HCT116 (cell line): Measurements from ENCODE around the gene OR14A2. TPM values are rescaled to one million over a fixed set of nuclear protein-coding genes. Genes with fewer than 3 reads are reported as not detected.

ENCODE experiments used
- ATAC-seq: fragments of 200-7000 bp; cut with Tn5 transposase; 2 replicates; pipeline ENCODE4 v1.9.1; 2020; ENCODE audit warnings: mild to moderate bottlenecking, moderate library complexity
- BruUV-seq: library from RNA; stranded (reverse); fragments of 400-500 nt; replicated peaks from 2 replicates; lab custom pipeline; 2021; lab: Mats Ljungman, UMichigan
- CTCF ChIA-PET: fragments of 300-600 bp; sonication (Branson Sonifier 250); formaldehyde crosslinking; loops from one replicate; lab custom pipeline; 2021; ENCODE audit warnings: antibody characterized with exemption; lab: Charles Lee
- POLR2A ChIA-PET: fragments of 300-600, 350-600 bp; sonication (Branson Sonifier 250); formaldehyde crosslinking; loops from one replicate; lab custom pipeline; 2021; ENCODE audit warnings: antibody characterized with exemption; lab: Charles Lee
- RAD21 ChIA-PET, 2 experiments: fragments of 300-600 bp; sonication (Branson Sonifier 250); formaldehyde crosslinking; loops; one replicate each; lab custom pipeline; 2023; ENCODE audit warnings: low total read pairs in 2 of 2; ENCODE audit not compliant: uncharacterized antibody in 2 of 2, unreplicated experiment in 2 of 2, low non-redundant PET in 1 of 2; lab: Charles Lee
- DNase-seq: peaks from one replicate; pipeline ENCODE4 v3.0.0-alpha.2; 2010; ENCODE audit warnings: low read depth, low spot score
- H2AFZ ChIP-seq: fragments of 200-600 bp; shearing (Covaris generic), sonication (generic); 2 replicates; pipeline ENCODE4 v1.6.1; 2017; ENCODE audit warnings: low read depth, mixed run types, mixed read lengths, antibody characterized with exemption, low read length; ENCODE audit not compliant: poor library complexity, severe bottlenecking
- H3K27ac ChIP-seq: 2 replicates; pipeline ENCODE4 v1.5.1; 2012; ENCODE audit warnings: low read depth, low read length
- H3K27me3 ChIP-seq: fragments of 200-600 bp; sonication (generic); 2 replicates; pipeline ENCODE4 v1.6.1; 2016; ENCODE audit warnings: mixed run types, low read length, mixed read lengths; ENCODE audit not compliant: insufficient read depth
- H3K36me3 ChIP-seq, 2 experiments: fragments of 200-500 bp in 1 of 2; fragments of 200-600 bp in 1 of 2; sonication (Bioruptor generic) in 1 of 2; sonication (generic) in 1 of 2; 2 replicates each; pipeline versions ENCODE4 v1.5.1 to v1.6.1; 2014 to 2016; ENCODE audit warnings: low read length in 2 of 2, inconsistent platforms in 1 of 2, mixed read lengths in 1 of 2, mixed run types in 1 of 2; ENCODE audit not compliant: insufficient read depth in 2 of 2, control insufficient read depth in 1 of 2
- H3K4me1 ChIP-seq, 2 experiments: fragments of 200-600 bp in 1 of 2; sonication (generic) in 1 of 2; 2 replicates each; pipeline versions ENCODE4 v1.5.1 to v1.6.1; 2012 to 2017; ENCODE audit warnings: low read length in 2 of 2, inconsistent platforms in 1 of 2, mild to moderate bottlenecking in 1 of 2, mixed read lengths in 1 of 2, mixed run types in 1 of 2, moderate library complexity in 1 of 2; ENCODE audit not compliant: insufficient read depth in 2 of 2, control insufficient read depth in 1 of 2
- H3K4me2 ChIP-seq: fragments of 200-600 bp; sonication (generic); 2 replicates; pipeline ENCODE4 v1.6.1; 2017; ENCODE audit warnings: mixed run types, low read length, mixed read lengths
- H3K4me3 ChIP-seq, 2 experiments: fragments of 200-600 bp in 1 of 2; sonication (generic) in 1 of 2; replicated peaks in 1 of 2; 2 replicates each; pipeline ENCODE4 v1.5.1; 2011 to 2016; ENCODE audit warnings: low read length in 2 of 2, control low read depth in 1 of 2, low read depth in 1 of 2, mild to moderate bottlenecking in 1 of 2, mixed read lengths in 1 of 2, mixed run types in 1 of 2
- H3K79me2 ChIP-seq: fragments of 200-600 bp; sonication (generic); 2 replicates; pipeline ENCODE4 v1.6.1; 2017; ENCODE audit warnings: mild to moderate bottlenecking, mixed run types, low read length, moderate library complexity, mixed read lengths; ENCODE audit not compliant: insufficient read depth
- H3K9ac ChIP-seq: fragments of 200-600 bp; sonication (generic); 2 replicates; pipeline ENCODE4 v1.6.1; 2016; ENCODE audit warnings: low read length, mixed read lengths
- H3K9me2 ChIP-seq: fragments of 200-600 bp; sonication (generic), shearing (Covaris generic); 2 replicates; pipeline ENCODE4 v1.6.1; 2017; ENCODE audit warnings: mixed run types, mild to moderate bottlenecking, moderate library complexity; ENCODE audit not compliant: insufficient read depth
- H3K9me3 ChIP-seq, 2 experiments: fragments of 200-500 bp in 1 of 2; fragments of 200-600 bp in 1 of 2; sonication (Bioruptor generic) in 1 of 2; sonication (generic) in 1 of 2; 2 replicates each; pipeline ENCODE4 v1.6.1; 2014 to 2017; ENCODE audit warnings: low read length in 2 of 2, mixed read lengths in 2 of 2, inconsistent platforms in 1 of 2, low read depth in 1 of 2, mild to moderate bottlenecking in 1 of 2, mixed run types in 1 of 2, moderate library complexity in 1 of 2; ENCODE audit not compliant: control insufficient read depth in 1 of 2, insufficient read depth in 1 of 2
- H4K20me1 ChIP-seq: fragments of 200-600 bp; sonication (generic), shearing (Covaris generic); 2 replicates; pipeline ENCODE4 v1.6.1; 2017; ENCODE audit warnings: mixed run types, mild to moderate bottlenecking, moderate library complexity; ENCODE audit not compliant: insufficient read depth
- CBX3 ChIP-seq: IDR thresholded peaks from 2 replicates; pipeline ENCODE4 v1.6.1; 2012; ENCODE audit warnings: low read depth
- ELF1 ChIP-seq: IDR thresholded peaks from 2 replicates; pipeline ENCODE4 v1.6.1; 2012; ENCODE audit warnings: low read depth, borderline replicate concordance
- EZH2 ChIP-seq: fragments of 200-600 bp; sonication (generic); IDR thresholded peaks from 2 replicates; pipeline ENCODE4 v1.6.1; 2017; ENCODE audit warnings: antibody characterized with exemption, mixed run types
- FOSL1 ChIP-seq: IDR thresholded peaks from 2 replicates; pipeline ENCODE4 v1.6.1; 2012; ENCODE audit warnings: low read depth
- JUND ChIP-seq: IDR thresholded peaks from 2 replicates; pipeline ENCODE4 v1.6.1; 2012
- POLR2A ChIP-seq: IDR thresholded peaks from 2 replicates; pipeline ENCODE4 v1.7.0; 2011; ENCODE audit warnings: borderline replicate concordance; ENCODE audit not compliant: insufficient read depth, insufficient read length; ENCODE audit errors: extremely low read depth
- RAD21 ChIP-seq: IDR thresholded peaks from 2 replicates; pipeline ENCODE4 v1.6.1; 2012; ENCODE audit warnings: low read depth, mild to moderate bottlenecking
- SIN3A ChIP-seq: IDR thresholded peaks from 2 replicates; pipeline ENCODE4 v1.6.1; 2012; ENCODE audit warnings: low read depth
- SRF ChIP-seq: IDR thresholded peaks from 2 replicates; pipeline ENCODE4 v1.6.1; 2012; ENCODE audit warnings: low read depth
- TCF7L2 ChIP-seq: IDR thresholded peaks from 2 replicates; pipeline ENCODE4 v1.7.0; 2011; ENCODE audit warnings: borderline replicate concordance, inconsistent platforms; ENCODE audit not compliant: insufficient read depth, insufficient read length; ENCODE audit errors: extremely low read depth
- YY1 ChIP-seq: IDR thresholded peaks from 2 replicates; pipeline ENCODE4 v1.6.1; 2011; ENCODE audit warnings: low read length, low read depth, moderate library complexity, mild to moderate bottlenecking; ENCODE audit not compliant: insufficient replicate concordance; ENCODE audit errors: extremely low read depth
- ZNF274 ChIP-seq: fragments of 200-500 bp; sonication (Bioruptor generic); IDR thresholded peaks from 2 replicates; pipeline ENCODE4 v1.6.1; 2014; ENCODE audit warnings: mild to moderate bottlenecking, low read depth, low read length, inconsistent platforms
- intact Hi-C: fragments of 100-400 bp; cut with micrococcal nuclease; formaldehyde crosslinking; loops from 2 replicates; pipeline ENCODE4 v1.10.0; 2022
- total RNA-seq: library from RNA; stranded (reverse); gene quantifications from one replicate; pipeline ENCODE4 v1.2.1, GENCODE V29; 2021; ENCODE audit not compliant: unreplicated experiment
- TF ChIP-seq, protein P1 (sequence below): IDR thresholded peaks from 2 replicates; pipeline ENCODE4 v1.6.1; 2012
- TF ChIP-seq, protein P2 (sequence below), 3 experiments: fragments of 200-600 bp in 1 of 3; sonication (generic) in 1 of 3; IDR thresholded peaks in 2 of 3; conservative IDR thresholded peaks in 1 of 3; 2 replicates each; pipeline ENCODE4 v1.5.1; 2012 to 2017; ENCODE audit warnings: low read depth in 2 of 3, low read length in 2 of 3, antibody characterized with exemption in 1 of 3, borderline replicate concordance in 1 of 3, control low read depth in 1 of 3, mild to moderate bottlenecking in 1 of 3, mixed read lengths in 1 of 3, mixed run types in 1 of 3, moderate library complexity in 1 of 3; ENCODE audit not compliant: insufficient read depth in 1 of 3

Gene OR14A2
- total RNA-seq, 1 experiment from 2014 or later, result not detected

GRCh38 chr1:247721222-247721621 is 26.7 kb downstream of the OR14A2 start:
- Histone ChIP-seq H4K20me1 (no peaks in the 10 kb centered on the region), H2AFZ (no peak overlapping the region), H3K27me3 (no peaks in the 10 kb centered on the region), H3K4me2 (no peak overlapping the region), H3K9ac (no peak overlapping the region), H3K9me2 (no peaks in the 10 kb centered on the region), H3K27ac (no peak overlapping the region), H3K9me3 (peaks cover 8 to 13% of the 10 kb centered on the region in 2 experiments; a peak in 2 of 4 replicates), H3K4me3 (no peak overlapping the region), H3K36me3 (no peaks in the 10 kb centered on the region), H3K79me2 (no peaks in the 10 kb centered on the region), H3K4me1 (no peaks in the 10 kb centered on the region)
- BruUV-seq, result no TSS peak
- ATAC-seq (no peak), DNase-seq (no peak)
- intact Hi-C loops, result no loop called here
- ChIA-PET CTCF (no interaction called here), POLR2A (no interaction called here), RAD21 (no interaction called here)
- TF ChIP-seq SRF, result no peak
- TF ChIP-seq CBX3, result no peak
- TF ChIP-seq JUND, result no peak
- no peak for TF ChIP-seq TCF7L2

DNA sequence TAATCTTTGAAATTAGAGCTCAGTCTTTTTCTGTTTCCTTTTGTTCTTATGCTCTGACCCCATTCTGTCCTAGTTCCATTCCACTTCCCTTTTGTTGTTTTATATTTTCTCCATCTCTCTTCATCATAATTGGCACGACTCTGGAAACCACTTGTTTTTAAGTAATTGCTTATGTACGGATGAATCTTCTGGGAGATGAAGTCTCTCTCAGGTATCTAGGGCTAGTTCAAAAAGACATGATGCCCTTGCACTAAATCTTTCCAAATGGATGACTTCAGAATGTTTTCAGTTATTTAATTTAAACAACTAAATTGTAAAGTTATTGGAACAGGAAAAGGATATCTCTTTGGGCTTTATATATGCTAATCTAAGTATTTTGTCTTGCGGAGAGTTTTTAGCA is 31.4 kb downstream of the OR14A2 start, which contains the start of gene OR6F1:
Gene OR6F1, minus strand, starts transcription at position 101 of the 400 bp plus-strand sequence. CDS start 3,891 bp downstream, outside the sequence.
- Histone ChIP-seq H3K27me3 (no peaks in the 10 kb centered on the region), H3K4me3 (no peak within 1 kb of the TSS), H3K27ac (no peak within 1 kb of the TSS), H4K20me1 (no peaks in the 10 kb centered on the region), H2AFZ (no peak within 1 kb of the TSS), H3K36me3 (no peaks in the 10 kb centered on the region), H3K4me1 (no peaks in the 10 kb centered on the region), H3K9me2 (no peaks in the 10 kb centered on the region), H3K9ac (no peak within 1 kb of the TSS), H3K9me3 (peaks cover 8 to 14% of the 10 kb centered on the region in 2 experiments; a peak in 2 of 4 replicates), H3K4me2 (no peak within 1 kb of the TSS), H3K79me2 (no peaks in the 10 kb centered on the region)
- BruUV-seq, result no TSS peak
- TF ChIP-seq SIN3A, result no peak
- no peak for TF ChIP-seq ELF1
- no peak for TF ChIP-seq POLR2A
- TF ChIP-seq TCF7L2, result no peak
- no peak for TF ChIP-seq CBX3
- TF ChIP-seq, protein P1, sequence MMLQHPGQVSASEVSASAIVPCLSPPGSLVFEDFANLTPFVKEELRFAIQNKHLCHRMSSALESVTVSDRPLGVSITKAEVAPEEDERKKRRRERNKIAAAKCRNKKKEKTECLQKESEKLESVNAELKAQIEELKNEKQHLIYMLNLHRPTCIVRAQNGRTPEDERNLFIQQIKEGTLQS, result no peak
- TF ChIP-seq, protein P2, sequence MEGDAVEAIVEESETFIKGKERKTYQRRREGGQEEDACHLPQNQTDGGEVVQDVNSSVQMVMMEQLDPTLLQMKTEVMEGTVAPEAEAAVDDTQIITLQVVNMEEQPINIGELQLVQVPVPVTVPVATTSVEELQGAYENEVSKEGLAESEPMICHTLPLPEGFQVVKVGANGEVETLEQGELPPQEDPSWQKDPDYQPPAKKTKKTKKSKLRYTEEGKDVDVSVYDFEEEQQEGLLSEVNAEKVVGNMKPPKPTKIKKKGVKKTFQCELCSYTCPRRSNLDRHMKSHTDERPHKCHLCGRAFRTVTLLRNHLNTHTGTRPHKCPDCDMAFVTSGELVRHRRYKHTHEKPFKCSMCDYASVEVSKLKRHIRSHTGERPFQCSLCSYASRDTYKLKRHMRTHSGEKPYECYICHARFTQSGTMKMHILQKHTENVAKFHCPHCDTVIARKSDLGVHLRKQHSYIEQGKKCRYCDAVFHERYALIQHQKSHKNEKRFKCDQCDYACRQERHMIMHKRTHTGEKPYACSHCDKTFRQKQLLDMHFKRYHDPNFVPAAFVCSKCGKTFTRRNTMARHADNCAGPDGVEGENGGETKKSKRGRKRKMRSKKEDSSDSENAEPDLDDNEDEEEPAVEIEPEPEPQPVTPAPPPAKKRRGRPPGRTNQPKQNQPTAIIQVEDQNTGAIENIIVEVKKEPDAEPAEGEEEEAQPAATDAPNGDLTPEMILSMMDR (IDR thresholded peaks at IDR 0.05 in 2 of 3, conservative IDR thresholded peaks at IDR 0.05 in 1 of 3; ENCODE audit: borderline replicate concordance in 1 of 3, insufficient read depth in 1 of 3, low read depth in 2 of 3, low read length in 2 of 3), result no peak
- TF ChIP-seq RAD21, result no peak
- TF ChIP-seq EZH2, result no peak
- TF ChIP-seq FOSL1, result no peak
- no peak for TF ChIP-seq ZNF274
- TF ChIP-seq SRF, result no peak
- TF ChIP-seq YY1, result no peak
- intact Hi-C loops, result no loop called here
- ChIA-PET CTCF (no interaction called here), RAD21 (interaction anchor here in 1 of 2 experiments (0.7 kb wide), 1 partner anchor 274 kb away, joined by 3 read pairs; no protein-coding TSS in a partner anchor), POLR2A (no interaction called here)
- DNase-seq (no peak), ATAC-seq (no peak)
